Transverse colon (tissue), 4 donors: ENCODE results near the gene VSTM4. TPM values are rescaled to one million over a fixed set of nuclear protein-coding genes. Genes with fewer than 3 reads are reported as not detected.

ENCODE experiments used
- DNase-seq: peaks from one replicate; pipeline ENCODE4 v3.0.0-alpha.2; 2019
- H3K27ac ChIP-seq, 4 donors: fragments of 200-600 bp; sonication (generic); 2 replicates each; pipeline ENCODE4 v1.5.1; 2016 to 2018; ENCODE audit warnings: inconsistent platforms in 4 of 4
- H3K27me3 ChIP-seq: fragments of 200-600 bp; sonication (generic); 2 replicates; pipeline ENCODE4 v1.5.1; 2017; ENCODE audit warnings: inconsistent platforms
- H3K36me3 ChIP-seq, 4 donors: fragments of 200-600 bp; sonication (generic); 2 replicates each; pipeline ENCODE4 v1.5.1; 2017 to 2019; ENCODE audit warnings: inconsistent platforms in 4 of 4
- H3K4me1 ChIP-seq, 4 donors: fragments of 200-600 bp; sonication (generic); 2 replicates each; pipeline ENCODE4 v1.5.1; 2017 to 2020; ENCODE audit warnings: inconsistent platforms in 4 of 4
- H3K4me3 ChIP-seq, 4 donors: fragments of 200-600 bp; sonication (generic); 1 replicate in 1 of 4; 2 replicates in 3 of 4; pipeline versions ENCODE4 v1.5.1 to v1.6.1; 2017 to 2019; ENCODE audit warnings: inconsistent platforms in 4 of 4
- H3K9me3 ChIP-seq, 2 donors: fragments of 200-600 bp; sonication (generic); 2 replicates each; pipeline ENCODE4 v1.5.1; 2017 to 2019; ENCODE audit warnings: inconsistent platforms in 2 of 2
- CTCF ChIP-seq, 5 experiments: fragments of 200-600 bp in 3 of 5; fragments of 450-650 bp in 2 of 5; sonication (generic) in 3 of 5; IDR thresholded peaks; 1 replicate in 2 of 5; 2 replicates in 3 of 5; pipeline ENCODE4 v1.5.1; 2016 to 2017; ENCODE audit warnings: antibody characterized with exemption in 5 of 5, inconsistent platforms in 3 of 5, mild to moderate bottlenecking in 2 of 5, moderate library complexity in 1 of 5
- EP300 ChIP-seq: sonication (generic); formaldehyde crosslinking; IDR thresholded peaks from one replicate; pipeline ENCODE4 v1.6.1; 2017; ENCODE audit warnings: antibody characterized with exemption, low read depth
- POLR2A ChIP-seq: fragments of 450-650 bp; IDR thresholded peaks from one replicate; pipeline ENCODE4 v1.6.1; 2016; ENCODE audit warnings: antibody characterized with exemption, mild to moderate bottlenecking, moderate library complexity
- POLR2AphosphoS5 ChIP-seq, 3 donors: sonication (generic); formaldehyde crosslinking; IDR thresholded peaks; one replicate each; pipeline ENCODE4 v1.6.1; 2016; ENCODE audit warnings: antibody characterized with exemption in 3 of 3
- WGBS, 2 donors: methylation state at CpG; one replicate each; pipeline ENCODE4 v1.1.5; 2018; ENCODE audit warnings: low coverage in 1 of 2; 5-methylcytosine and 5-hydroxymethylcytosine counted together
- in situ Hi-C, 4 donors: fragments of 200-750 bp; cut with MboI; loops; one replicate each; pipeline versions ENCODE4 v1.15.0 to v1.15.1; 2017; ENCODE audit warnings: low sequenced_read_pairs in 3 of 4, low pct_ligation_motif_present in 1 of 4, low pct_unique_long_range_greater_than_20kb in 1 of 4
- intact Hi-C: fragments of 100-400 bp; cut with DNase I; formaldehyde crosslinking; loops from one replicate; pipeline ENCODE4 v1.15.1; 2023; ENCODE audit warnings: low total_unique reads
- total RNA-seq, 4 donors: library from RNA; depleted of rRNA; stranded (reverse); fragments of >200 nt; gene quantifications; one replicate each; pipeline ENCODE4 v1.1.0, GENCODE V29; 2016

The VSTM4 gene
- 1 to 10 TPM; 2.2 to 6.0 (median 3.9) TPM for total RNA-seq

GRCh38 chr10:49115015-49115795 is at the start of gene VSTM4:
TSS of gene VSTM4 (minus strand) at chr10:49115522. CDS start at chr10:49115485, 37 bp downstream.
- H3K4me1 ChIP-seq, result no peaks in the 10 kb centered on the region
- intact Hi-C loops (no loop called here), in situ Hi-C loops (no loop called here)
- peak within 1 kb of the TSS; percentile 37 to 58 (median 43) for H3K4me3 ChIP-seq
- no peaks in the 10 kb centered on the region for H3K36me3 ChIP-seq
- H3K27ac ChIP-seq, result peak within 1 kb of the TSS; percentile 80 to 82 (median 80)
- H3K27me3 ChIP-seq, result peaks cover 22% of the 10 kb centered on the region
- 46% methylated on average over 7 of the region's 95 CpGs; no CpG with 5 or more reads in 1 of the 2 donors for WGBS, 2 donors
- DNase-seq, result no peak
- TF ChIP-seq EP300 (no peak), POLR2A (no peak), CTCF (IDR thresholded peaks at IDR 0.05) (no peak), POLR2AphosphoS5 (IDR thresholded peaks at IDR 0.05) (no peak)
- no peaks in the 10 kb centered on the region for H3K9me3 ChIP-seq

GRCh38 chr10:49164559-49165188 is 49.4 kb upstream of the VSTM4 start:
- no peaks in the 10 kb centered on the region for H3K36me3 ChIP-seq
- H3K9me3 ChIP-seq, result no peaks in the 10 kb centered on the region
- no peak overlapping the region for H3K27ac ChIP-seq
- in situ Hi-C loops, result loop anchor here (25.0 kb wide), 2 partner anchors 277 to 502 kb away; no protein-coding TSS in a partner anchor
- peak; percentile 48 to 53 (median 50) for TF ChIP-seq CTCF (IDR thresholded peaks at IDR 0.05)
- TF ChIP-seq POLR2AphosphoS5 (IDR thresholded peaks at IDR 0.05), result no peak
- no peaks in the 10 kb centered on the region for H3K27me3 ChIP-seq
- no peaks in the 10 kb centered on the region for H3K4me1 ChIP-seq
- WGBS, 2 donors, result 57 to 87% methylated on average over 3 to 9 of the region's 9 CpGs
- no peak for DNase-seq
- H3K4me3 ChIP-seq, result no peak overlapping the region
- intact Hi-C loops, result loop anchor here (5.0 kb wide), 2 partner anchors 182 to 1143 kb away; no protein-coding TSS in a partner anchor

- in situ Hi-C loops (loop anchor here (25.0 kb wide), 2 partner anchors 276 to 501 kb away; no protein-coding TSS in a partner anchor), intact Hi-C loops (loop anchor here (5.0 kb wide), 1 partner anchor 181 kb away; no protein-coding TSS in a partner anchor)
- Histone ChIP-seq H3K4me3 (no peak overlapping the region), H3K27ac (no peak overlapping the region), H3K4me1 (no peaks in the 10 kb centered on the region), H3K27me3 (no peaks in the 10 kb centered on the region), H3K9me3 (no peaks in the 10 kb centered on the region), H3K36me3 (no peaks in the 10 kb centered on the region)
- TF ChIP-seq EP300, result no peak
- DNase-seq, result no peak
- 80 to 89% methylated on average over 2 to 4 of the region's 4 CpGs for WGBS, 2 donors
Observed at GRCh38 chr10:49163741-49164140, 48.4 kb upstream of the VSTM4 start.

GRCh38 chr10:49162761-49163310 is 47.5 kb upstream of the VSTM4 start:
- TF ChIP-seq POLR2AphosphoS5 (IDR thresholded peaks at IDR 0.05) (no peak), POLR2A (no peak), EP300 (no peak), CTCF (IDR thresholded peaks at IDR 0.05) (no peak)
- no peaks in the 10 kb centered on the region for H3K27me3 ChIP-seq
- in situ Hi-C loops, result loop anchor here (25.0 kb wide), 2 partner anchors 276 to 501 kb away; no protein-coding TSS in a partner anchor
- no peak for DNase-seq
- 20 to 85% methylated on average over 2 to 8 of the region's 8 CpGs for WGBS, 2 donors
- H3K4me3 ChIP-seq, result no peak overlapping the region
- intact Hi-C loops, result loop anchor here (5.0 kb wide), 1 partner anchor 181 kb away; no protein-coding TSS in a partner anchor
- H3K4me1 ChIP-seq, result no peaks in the 10 kb centered on the region
- no peaks in the 10 kb centered on the region for H3K9me3 ChIP-seq
- H3K36me3 ChIP-seq, result no peaks in the 10 kb centered on the region
- no peak overlapping the region for H3K27ac ChIP-seq
